ENCODE data around the gene RPS26. TPM values are rescaled to one million over a fixed set of nuclear protein-coding genes. Genes with fewer than 3 reads are reported as not detected.

RPS26 gene
- 30.0 and 59.0 TPM in 2 replicates for total RNA-seq

DNA sequence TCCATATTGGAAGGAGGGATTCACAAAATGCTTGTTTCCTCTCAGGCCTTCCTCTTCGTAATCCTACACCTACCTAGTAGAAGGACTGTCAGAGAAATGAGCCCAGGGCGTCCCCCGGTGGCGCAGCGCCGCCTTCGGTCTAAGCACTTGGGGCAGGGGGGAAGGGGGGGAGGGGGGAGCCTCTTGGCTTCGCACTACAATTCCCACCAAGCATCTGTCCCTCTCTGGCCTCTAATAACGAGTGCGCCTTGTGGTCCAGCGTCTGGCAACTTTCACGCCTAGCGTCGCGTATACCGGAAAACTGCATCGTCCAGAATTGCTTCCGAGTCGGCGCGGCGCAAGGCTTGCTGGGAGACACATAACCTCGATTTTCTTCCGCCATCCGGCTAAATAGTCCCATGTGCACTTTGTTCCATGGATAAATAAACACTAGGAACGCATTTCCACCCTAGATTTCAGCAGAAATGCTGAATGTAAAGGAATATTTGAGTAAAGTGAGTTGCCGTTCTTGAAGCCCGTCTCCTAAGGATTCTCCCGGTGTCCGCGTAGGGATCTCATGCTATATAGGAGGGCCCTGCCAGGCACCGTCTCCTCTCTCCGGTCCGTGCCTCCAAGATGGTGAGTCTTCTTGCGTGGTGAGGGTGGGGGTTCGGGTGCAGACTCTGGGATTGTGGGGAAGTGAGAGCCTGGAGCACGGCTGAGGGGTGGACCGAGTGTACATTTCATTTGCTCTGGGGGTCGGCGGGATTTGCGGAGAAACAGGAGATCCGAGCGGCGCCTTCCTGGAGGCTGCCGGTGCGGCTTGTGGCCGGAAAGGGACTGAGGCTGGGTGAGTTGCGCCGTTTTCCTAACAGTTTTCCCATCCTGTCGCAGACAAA is at the start of gene RPS26:
Gene RPS26 (plus strand): TSS at position 367 of the 878 bp plus-strand sequence. CDS start 249 bp downstream, at position 616.

DNA sequence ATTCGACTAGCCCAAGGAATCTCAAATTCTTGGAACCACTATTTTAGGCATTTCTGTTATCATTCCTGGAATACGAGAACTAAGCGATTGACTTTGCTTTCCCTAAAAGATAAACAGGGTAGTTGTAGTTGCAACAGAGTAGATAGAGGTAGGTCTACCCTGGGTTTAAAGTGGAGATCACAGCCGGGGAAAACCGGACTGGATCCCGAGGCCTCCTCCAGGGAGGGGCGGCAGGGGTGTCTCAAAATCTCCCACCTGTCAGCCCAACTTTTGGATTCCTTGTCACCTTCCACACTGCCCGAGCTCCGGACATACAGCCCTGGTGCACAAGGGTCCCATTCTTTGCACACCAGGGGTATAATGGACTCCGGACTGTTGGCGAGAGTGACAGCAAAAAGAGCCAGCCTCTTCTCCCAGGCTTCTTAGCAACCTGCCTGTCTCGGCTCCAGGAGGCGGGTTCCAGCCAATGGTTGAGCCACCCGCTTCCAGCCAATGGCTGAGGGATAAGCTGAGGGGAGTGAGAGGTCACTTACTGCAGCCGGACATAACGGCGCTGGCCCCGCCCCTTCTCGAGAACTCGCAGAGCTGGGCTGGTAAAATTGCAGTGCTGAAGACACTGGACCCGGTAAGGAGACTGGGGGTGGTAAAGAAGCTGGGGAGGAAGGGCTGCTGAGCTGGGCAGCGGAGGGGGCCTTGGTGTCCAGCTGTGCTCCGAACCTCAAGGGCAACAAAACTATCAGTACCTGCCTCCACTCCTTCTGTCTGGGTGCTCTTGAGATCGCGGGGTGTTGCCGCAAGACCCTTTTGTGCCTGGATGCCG is 44.8 kb upstream of the RPS26 start, which contains the start of gene SUOX:
Gene SUOX (plus strand): TSS at position 562 of the 820 bp plus-strand sequence. CDS start 4,946 bp downstream, outside the sequence.

DNA sequence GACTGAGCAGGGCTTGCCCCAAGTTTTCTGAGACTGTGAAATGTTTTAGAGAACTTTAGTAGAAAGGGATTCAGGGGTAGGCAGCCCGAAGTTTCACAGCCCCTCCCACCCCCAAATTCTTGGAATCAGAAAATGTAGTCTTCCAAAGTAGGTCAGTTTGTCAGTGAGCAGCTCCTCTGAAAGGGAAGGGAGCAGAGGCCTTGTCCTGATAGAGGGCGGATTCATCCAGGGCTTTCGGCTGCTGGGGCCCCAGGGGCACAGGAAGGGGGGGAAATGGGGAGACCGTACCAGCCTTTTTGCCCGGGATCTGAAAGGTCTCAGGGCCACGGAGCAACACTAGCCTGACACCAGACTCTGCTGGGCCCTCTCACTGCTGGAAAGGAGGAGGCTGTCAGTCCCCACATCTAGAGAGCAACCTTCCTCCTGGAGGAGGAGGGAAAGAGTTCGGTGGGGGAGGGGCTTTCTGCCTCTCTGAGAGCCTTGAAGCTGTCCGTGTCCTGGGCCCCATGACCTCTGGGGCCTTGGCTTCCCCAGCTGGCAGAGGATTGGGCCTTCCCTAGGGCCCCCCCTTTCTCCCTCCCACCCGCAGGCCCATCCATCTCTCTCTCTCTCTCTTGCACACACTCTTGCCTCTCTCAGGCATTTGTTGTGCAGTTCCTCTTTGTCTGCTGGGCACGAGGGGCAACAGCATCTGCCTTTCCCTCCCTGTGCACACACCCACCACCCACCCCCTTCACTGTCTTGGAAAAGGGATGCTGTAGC is 21.1 kb upstream of the RPS26 start, which contains the start of gene IKZF4:
Gene IKZF4 (plus strand): TSS at position 621 of the 762 bp plus-strand sequence. CDS start 451 bp downstream, outside the sequence.

DNA sequence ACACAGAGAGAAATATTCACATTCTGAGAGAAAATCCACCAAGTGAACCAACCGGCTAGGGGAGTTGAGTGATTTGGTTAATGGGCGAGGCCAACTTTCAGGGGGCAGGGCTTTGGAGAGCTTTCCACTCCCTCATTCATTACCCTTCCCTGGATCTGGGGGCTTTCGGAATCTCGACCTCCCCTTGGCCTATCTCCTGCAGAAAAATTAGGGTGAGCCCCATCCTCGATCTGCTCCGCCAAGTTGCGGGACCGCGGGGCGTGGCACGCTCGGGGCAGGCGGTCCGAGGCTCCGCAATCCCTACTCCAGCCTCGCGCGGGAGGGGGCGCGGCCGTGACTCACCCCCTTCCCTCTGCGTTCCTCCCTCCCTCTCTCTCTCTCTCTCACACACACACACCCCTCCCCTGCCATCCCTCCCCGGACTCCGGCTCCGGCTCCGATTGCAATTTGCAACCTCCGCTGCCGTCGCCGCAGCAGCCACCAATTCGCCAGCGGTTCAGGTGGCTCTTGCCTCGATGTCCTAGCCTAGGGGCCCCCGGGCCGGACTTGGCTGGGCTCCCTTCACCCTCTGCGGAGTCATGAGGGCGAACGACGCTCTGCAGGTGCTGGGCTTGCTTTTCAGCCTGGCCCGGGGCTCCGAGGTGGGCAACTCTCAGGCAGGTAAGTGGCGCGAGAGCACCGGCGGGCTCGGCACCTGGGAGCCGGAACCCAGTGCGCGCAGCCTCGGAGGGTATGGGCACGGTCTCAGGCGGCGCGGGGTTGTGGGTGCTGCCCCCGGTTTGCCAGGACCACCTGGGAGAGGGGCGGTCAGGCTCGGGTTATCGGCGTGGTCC is 38.2 kb downstream of the RPS26 start, which contains the start of gene ERBB3:
Gene ERBB3 (plus strand): TSS at position 443 of the 833 bp plus-strand sequence. CDS start 136 bp downstream, at position 579.

Other genes with a start within 250 kb of the RPS26 start
- gene SARNP, start 224.2 kb upstream of the RPS26 start, total RNA-seq, result 44.2 and 48.0 TPM in 2 replicates
- gene ORMDL2, start 223.9 kb upstream of the RPS26 start, total RNA-seq, result 27.8 and 30.4 TPM in 2 replicates
- 54.3 and 56.2 TPM in 2 replicates for gene DNAJC14, start 212.3 kb upstream of the RPS26 start, total RNA-seq
- 5.8 and 16.2 TPM in 2 replicates for gene MMP19, start 199.0 kb upstream of the RPS26 start, total RNA-seq
- 18.1 and 19.2 TPM in 2 replicates for gene PYM1, start 114.0 kb upstream of the RPS26 start, total RNA-seq
- 62.4 and 86.8 TPM in 2 replicates for gene DGKA, start 110.8 kb upstream of the RPS26 start, total RNA-seq
- gene PMEL, start 75.9 kb upstream of the RPS26 start, total RNA-seq, result 0.65 and 0.76 TPM in 2 replicates
- 8.9 and 20.2 TPM in 2 replicates for gene CDK2, start 75.1 kb upstream of the RPS26 start, total RNA-seq
- gene RAB5B, start 67.8 kb upstream of the RPS26 start, total RNA-seq, result 64.1 and 80.2 TPM in 2 replicates
- 12.6 and 13.0 TPM in 2 replicates for gene SUOX, start 44.6 kb upstream of the RPS26 start, total RNA-seq
- gene IKZF4, start 20.9 kb upstream of the RPS26 start, total RNA-seq, result 2.4 and 2.7 TPM in 2 replicates
- gene ERBB3, start 38.2 kb downstream of the RPS26 start, total RNA-seq, result 0.10 and 0.52 TPM in 2 replicates
- gene PA2G4, start 62.6 kb downstream of the RPS26 start, total RNA-seq, result 82.9 and 117 TPM in 2 replicates
- gene RPL41, start 74.7 kb downstream of the RPS26 start, total RNA-seq, result 1,763 and 2,202 TPM in 2 replicates
- 5.3 and 5.5 TPM in 2 replicates for gene ZC3H10, start 76.3 kb downstream of the RPS26 start, total RNA-seq
- gene ESYT1, start 86.3 kb downstream of the RPS26 start, total RNA-seq, result 237 and 257 TPM in 2 replicates
- gene MYL6B, start 110.7 kb downstream of the RPS26 start, total RNA-seq, result 56.4 and 58.6 TPM in 2 replicates
- gene MYL6, start 116.4 kb downstream of the RPS26 start, total RNA-seq, result 850 and 1,190 TPM in 2 replicates
- 55.4 and 57.7 TPM in 2 replicates for gene SMARCC2, start 147.6 kb downstream of the RPS26 start, total RNA-seq
- 154 and 182 TPM in 2 replicates for gene RNF41, start 180.0 kb downstream of the RPS26 start, total RNA-seq
- gene NABP2, start 182.4 kb downstream of the RPS26 start, total RNA-seq, result 25.4 TPM in 2 replicates
- gene SLC39A5, start 188.1 kb downstream of the RPS26 start, total RNA-seq, result 0.20 and 0.40 TPM in 2 replicates
- gene ANKRD52, start 216.5 kb downstream of the RPS26 start, total RNA-seq, result 30.0 and 41.4 TPM in 2 replicates
- 6.3 and 8.2 TPM in 2 replicates for gene COQ10A, start 225.0 kb downstream of the RPS26 start, total RNA-seq

Measured in smooth muscle cell of the pulmonary artery (primary cell).